Astrocyte (in vitro differentiated cells and primary cell): ENCODE data around the gene TSFM. TPM values are rescaled to one million over a fixed set of nuclear protein-coding genes. Genes with fewer than 3 reads are reported as not detected.
A peak's percentile ranks its signal among the peaks of the same experiment; 100 is the strongest.

ENCODE experiments used
- DNase-seq: peaks from one replicate; pipeline ENCODE4 v3.0.0-alpha.2; 2010; ENCODE audit warnings: low read depth
- FAIRE-seq: peaks from 2 replicates; lab custom pipeline; 2011; peaks lifted over from hg19 to GRCh38; lab: Jason Lieb, UNC
- H2AFZ ChIP-seq: 2 replicates; pipeline ENCODE4 v1.6.0; 2012; ENCODE audit warnings: low read depth, low read length, inconsistent platforms
- H3K27ac ChIP-seq: 2 replicates; pipeline ENCODE4 v1.5.1; 2011; ENCODE audit warnings: low read depth, low read length, inconsistent platforms
- H3K27me3 ChIP-seq: 2 replicates; pipeline ENCODE4 v1.6.0; 2011; ENCODE audit warnings: low read length, inconsistent platforms; ENCODE audit not compliant: insufficient read depth
- H3K36me3 ChIP-seq: 2 replicates; pipeline ENCODE4 v1.5.1; 2011; ENCODE audit warnings: low read length, inconsistent platforms; ENCODE audit not compliant: insufficient read depth
- H3K4me1 ChIP-seq: 2 replicates; pipeline ENCODE4 v1.5.1; 2011; ENCODE audit warnings: low read length, inconsistent platforms; ENCODE audit not compliant: insufficient read depth
- H3K4me2 ChIP-seq: 2 replicates; pipeline ENCODE4 v1.6.0; 2012; ENCODE audit warnings: low read length, inconsistent platforms
- H3K4me3 ChIP-seq: 2 replicates; pipeline ENCODE4 v1.5.1; 2011; ENCODE audit warnings: low read depth, mild to moderate bottlenecking, low read length, inconsistent platforms; ENCODE audit not compliant: insufficient read depth
- H3K79me2 ChIP-seq: 2 replicates; pipeline ENCODE4 v1.6.0; 2012; ENCODE audit warnings: mild to moderate bottlenecking, low read length, inconsistent platforms; ENCODE audit not compliant: insufficient read depth
- H3K9ac ChIP-seq: 2 replicates; pipeline ENCODE4 v1.6.0; 2012; ENCODE audit warnings: mild to moderate bottlenecking, low read length, inconsistent platforms
- H3K9me3 ChIP-seq: 2 replicates; pipeline ENCODE4 v1.5.1; 2012; ENCODE audit warnings: low read depth, mild to moderate bottlenecking, low read length, inconsistent platforms; ENCODE audit not compliant: insufficient read depth
- H4K20me1 ChIP-seq: 2 replicates; pipeline ENCODE4 v1.6.0; 2012; ENCODE audit warnings: low read length, inconsistent platforms; ENCODE audit not compliant: insufficient read depth
- H3K27ac Mint-ChIP-seq: one replicate; pipeline ENCODE4 v1.8.0; 2021; ENCODE audit warnings: mild to moderate bottlenecking, mixed read lengths; ENCODE audit not compliant: unreplicated experiment
- H3K27me3 Mint-ChIP-seq: one replicate; pipeline ENCODE4 v1.8.0; 2021; ENCODE audit warnings: low read depth, mixed read lengths; ENCODE audit not compliant: unreplicated experiment
- H3K36me3 Mint-ChIP-seq: one replicate; pipeline ENCODE4 v1.8.0; 2021; ENCODE audit warnings: low read depth, mixed read lengths; ENCODE audit not compliant: unreplicated experiment
- H3K4me1 Mint-ChIP-seq: one replicate; pipeline ENCODE4 v1.8.0; 2021; ENCODE audit warnings: low read depth, mixed read lengths; ENCODE audit not compliant: unreplicated experiment
- H3K4me3 Mint-ChIP-seq: one replicate; pipeline ENCODE4 v1.8.0; 2021; ENCODE audit warnings: mild to moderate bottlenecking, moderate library complexity, mixed read lengths; ENCODE audit not compliant: unreplicated experiment
- H3K9me3 Mint-ChIP-seq: one replicate; pipeline ENCODE4 v1.8.0; 2021; ENCODE audit warnings: mild to moderate bottlenecking, mixed read lengths; ENCODE audit not compliant: unreplicated experiment
- EZH2 ChIP-seq: IDR thresholded peaks from 2 replicates; pipeline ENCODE4 v1.6.1; 2012; ENCODE audit warnings: mild to moderate bottlenecking, low read length, inconsistent platforms; ENCODE audit not compliant: insufficient read depth
- total RNA-seq: library from RNA; stranded (reverse); gene quantifications from 2 replicates; pipeline ENCODE4 v1.2.1, GENCODE V29; 2021
- TF ChIP-seq, protein P1 (sequence below): IDR thresholded peaks from 2 replicates; pipeline ENCODE4 v1.5.1; 2011; ENCODE audit warnings: low read depth, mild to moderate bottlenecking, inconsistent platforms, low read length, moderate library complexity; ENCODE audit not compliant: insufficient read depth

TSFM gene
- total RNA-seq, 1 donor from 2014 or later: 26.6 TPM

DNA sequence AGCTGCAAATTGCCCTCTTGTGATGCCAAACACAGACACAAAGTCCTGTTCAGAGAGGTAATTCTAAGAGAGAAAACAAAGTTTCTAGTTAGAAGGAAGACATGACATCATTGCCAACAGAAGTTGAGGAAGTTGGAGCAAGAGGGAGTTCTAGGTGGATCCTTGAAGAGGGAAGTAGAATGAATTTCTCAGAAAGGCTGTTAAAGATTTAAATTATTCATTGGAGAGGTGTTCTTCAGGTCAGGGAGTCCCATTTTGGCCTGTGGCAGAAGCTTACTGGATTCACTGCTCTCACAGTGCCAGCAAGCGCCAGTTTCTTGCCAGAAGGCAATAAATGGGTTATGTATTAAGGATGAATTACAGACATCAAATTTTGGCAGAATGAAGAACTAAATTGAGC is 15.3 kb downstream of the TSFM start:
- no peaks in the 10 kb centered on the region for H3K79me2 ChIP-seq
- no peak for FAIRE-seq
- Mint-ChIP-seq H3K27ac (no peak overlapping the region), H3K27me3 (no peaks in the 10 kb centered on the region), H3K9me3 (no peaks in the 10 kb centered on the region), H3K36me3 (peaks cover 17% of the 10 kb centered on the region), H3K4me1 (peaks cover 9% of the 10 kb centered on the region), H3K4me3 (no peak overlapping the region)
- no peaks in the 10 kb centered on the region for H4K20me1 ChIP-seq
- no peaks in the 10 kb centered on the region for H3K9me3 ChIP-seq
- TF ChIP-seq, protein P1, sequence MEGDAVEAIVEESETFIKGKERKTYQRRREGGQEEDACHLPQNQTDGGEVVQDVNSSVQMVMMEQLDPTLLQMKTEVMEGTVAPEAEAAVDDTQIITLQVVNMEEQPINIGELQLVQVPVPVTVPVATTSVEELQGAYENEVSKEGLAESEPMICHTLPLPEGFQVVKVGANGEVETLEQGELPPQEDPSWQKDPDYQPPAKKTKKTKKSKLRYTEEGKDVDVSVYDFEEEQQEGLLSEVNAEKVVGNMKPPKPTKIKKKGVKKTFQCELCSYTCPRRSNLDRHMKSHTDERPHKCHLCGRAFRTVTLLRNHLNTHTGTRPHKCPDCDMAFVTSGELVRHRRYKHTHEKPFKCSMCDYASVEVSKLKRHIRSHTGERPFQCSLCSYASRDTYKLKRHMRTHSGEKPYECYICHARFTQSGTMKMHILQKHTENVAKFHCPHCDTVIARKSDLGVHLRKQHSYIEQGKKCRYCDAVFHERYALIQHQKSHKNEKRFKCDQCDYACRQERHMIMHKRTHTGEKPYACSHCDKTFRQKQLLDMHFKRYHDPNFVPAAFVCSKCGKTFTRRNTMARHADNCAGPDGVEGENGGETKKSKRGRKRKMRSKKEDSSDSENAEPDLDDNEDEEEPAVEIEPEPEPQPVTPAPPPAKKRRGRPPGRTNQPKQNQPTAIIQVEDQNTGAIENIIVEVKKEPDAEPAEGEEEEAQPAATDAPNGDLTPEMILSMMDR: no peak
- no peak for TF ChIP-seq EZH2
- no peak overlapping the region for H3K4me3 ChIP-seq
- H3K36me3 ChIP-seq: peaks cover 24% of the 10 kb centered on the region
- no peak overlapping the region for H3K9ac ChIP-seq
- H3K27me3 ChIP-seq: no peaks in the 10 kb centered on the region
- H3K27ac ChIP-seq: no peak overlapping the region
- H3K4me2 ChIP-seq: no peak overlapping the region
- H3K4me1 ChIP-seq: peaks cover 13% of the 10 kb centered on the region
- H2AFZ ChIP-seq: no peak overlapping the region
- no peak for DNase-seq

DNA sequence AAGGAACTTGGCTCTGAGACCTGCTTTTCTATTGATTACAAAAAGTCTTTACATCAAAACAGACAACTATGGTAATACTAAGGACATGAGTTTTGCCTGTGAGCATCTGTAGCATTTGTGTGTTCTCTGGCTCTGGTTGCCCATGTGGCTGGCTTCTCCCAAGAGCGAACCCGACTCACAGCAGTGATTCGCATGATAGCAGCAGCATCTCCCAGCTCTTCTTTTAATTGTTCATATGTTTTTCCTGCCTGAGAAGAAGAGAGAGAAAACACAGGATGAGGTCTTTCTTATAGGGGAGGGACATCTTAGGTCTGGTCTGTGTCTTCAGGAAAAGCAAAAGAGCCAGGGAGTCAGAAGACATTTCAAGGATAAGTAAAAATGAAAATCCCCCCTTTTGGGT is 18.4 kb downstream of the TSFM start:
- H3K79me2 ChIP-seq: no peaks in the 10 kb centered on the region
- peak overlapping the region; percentile 4 for H3K27ac Mint-ChIP-seq
- no peaks in the 10 kb centered on the region for H3K27me3 ChIP-seq
- no peaks in the 10 kb centered on the region for H3K9me3 Mint-ChIP-seq
- H4K20me1 ChIP-seq: no peaks in the 10 kb centered on the region
- H3K4me2 ChIP-seq: no peak overlapping the region
- H3K4me1 Mint-ChIP-seq: no peaks in the 10 kb centered on the region
- no peak for DNase-seq
- no peak overlapping the region for H2AFZ ChIP-seq
- no peaks in the 10 kb centered on the region for H3K27me3 Mint-ChIP-seq
- FAIRE-seq: no peak
- no peak overlapping the region for H3K4me3 Mint-ChIP-seq
- no peak overlapping the region for H3K4me3 ChIP-seq
- peaks cover 12% of the 10 kb centered on the region for H3K36me3 Mint-ChIP-seq
- H3K27ac ChIP-seq: no peak overlapping the region
- H3K9ac ChIP-seq: no peak overlapping the region
- H3K9me3 ChIP-seq: no peaks in the 10 kb centered on the region
- peaks cover 17% of the 10 kb centered on the region for H3K36me3 ChIP-seq
- H3K4me1 ChIP-seq: no peaks in the 10 kb centered on the region
- TF ChIP-seq EZH2: no peak
- TF ChIP-seq, protein P1: no peak

DNA sequence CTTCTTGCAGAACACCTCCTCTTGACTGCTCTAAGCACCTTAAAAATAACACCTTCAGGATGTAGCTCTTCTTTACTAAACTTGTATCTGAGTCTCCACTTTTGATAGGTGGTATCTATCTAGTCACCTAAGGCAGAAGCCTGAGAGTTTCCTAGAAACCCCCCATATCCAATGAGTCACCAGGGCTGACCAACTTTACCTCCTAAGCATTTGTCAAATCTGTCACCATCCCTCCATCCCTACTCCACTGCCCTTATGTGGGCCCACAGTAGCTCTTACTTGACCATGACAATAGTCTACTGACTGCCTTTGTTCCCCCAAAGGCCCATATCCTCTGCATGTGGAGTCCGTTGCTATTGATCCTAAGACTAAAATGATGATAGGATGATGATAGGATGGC is 20.0 kb downstream of the TSFM start:
- Histone ChIP-seq H3K4me2 (no peak overlapping the region), H3K79me2 (no peaks in the 10 kb centered on the region), H2AFZ (no peak overlapping the region), H3K4me3 (no peak overlapping the region), H3K36me3 (peaks cover 16% of the 10 kb centered on the region), H3K27me3 (no peaks in the 10 kb centered on the region), H4K20me1 (no peaks in the 10 kb centered on the region), H3K27ac (no peak overlapping the region), H3K9ac (no peak overlapping the region), H3K4me1 (no peaks in the 10 kb centered on the region), H3K9me3 (no peaks in the 10 kb centered on the region)
- TF ChIP-seq EZH2: no peak
- Mint-ChIP-seq H3K27ac (no peak overlapping the region), H3K4me1 (no peaks in the 10 kb centered on the region), H3K9me3 (no peaks in the 10 kb centered on the region), H3K4me3 (no peak overlapping the region), H3K36me3 (peaks cover 18% of the 10 kb centered on the region), H3K27me3 (no peaks in the 10 kb centered on the region)
- FAIRE-seq (no peak), DNase-seq (no peak)
